Measurements from ENCODE around the gene GSTM2.

- TF ChIP-seq CTCF (IDR thresholded peaks at IDR 0.05) (no peak), POLR2A (IDR thresholded peaks at IDR 0.05) (no peak)
These were observed 53.2 kb downstream of the GSTM2 start for GRCh38 chr1:109721042-109721441.

Measured in testis (tissue), 2 donors.